Measurements from ENCODE around the gene FCHO1. TPM values are rescaled to one million over a fixed set of nuclear protein-coding genes. Genes with fewer than 3 reads are reported as not detected.

The FCHO1 gene
- total RNA-seq, 4 donors from 2014 or later: 0.13 to 2.1 (median 0.51) TPM; not detected in 1

- in situ Hi-C loops (cut with MboI; ENCODE audit: low sequenced_read_pairs in 4 of 4) (no loop called here), intact Hi-C loops (cut with DNase I; ENCODE audit: low total_unique reads) (no loop called here)
- Histone ChIP-seq H3K27ac (no peak overlapping the region), H3K9me3 (no peaks in the 10 kb centered on the region), H3K4me1 (no peaks in the 10 kb centered on the region), H3K36me3 (no peaks in the 10 kb centered on the region), H3K4me3 (no peak overlapping the region), H3K27me3 (peaks cover 16 to 28% (median 21%) of the 10 kb centered on the region in 3 donors)
- no peak for DNase-seq
- TF ChIP-seq POLR2A (IDR thresholded peaks at IDR 0.05) (no peak), CTCF (IDR thresholded peaks at IDR 0.05 in 4 of 5, conservative IDR thresholded peaks at IDR 0.05 in 1 of 5) (no peak)
- no peak for ATAC-seq
These were observed 73.1 kb downstream of the FCHO1 start for GRCh38 chr19:17824339-17824738.

- intact Hi-C loops (cut with DNase I; ENCODE audit: low total_unique reads): no loop called here
- peaks cover 32 to 51% (median 42%) of the 10 kb centered on the region in 3 donors for H3K27me3 ChIP-seq
These were observed 75.3 kb downstream of the FCHO1 start for GRCh38 chr19:17826508-17827056.

GRCh38 chr19:17829855-17830566, 78.7 kb downstream of the FCHO1 start:
- in situ Hi-C loops (cut with MboI; ENCODE audit: low sequenced_read_pairs in 4 of 4): no loop called here
- H3K27me3 ChIP-seq: peaks cover 39 to 60% (median 56%) of the 10 kb centered on the region in 3 donors

More at GRCh38 chr19:17826508-17827056, 75.3 kb downstream of the FCHO1 start:
- TF ChIP-seq CTCF (IDR thresholded peaks at IDR 0.05 in 4 of 5, conservative IDR thresholded peaks at IDR 0.05 in 1 of 5): no peak
- no peak for TF ChIP-seq POLR2A (IDR thresholded peaks at IDR 0.05)
- Histone ChIP-seq H3K4me1 (no peaks in the 10 kb centered on the region), H3K9me3 (no peaks in the 10 kb centered on the region), H3K36me3 (no peaks in the 10 kb centered on the region), H3K27ac (no peak overlapping the region), H3K4me3 (no peak overlapping the region)
- in situ Hi-C loops (cut with MboI; ENCODE audit: low sequenced_read_pairs in 4 of 4): no loop called here
- DNase-seq: no peak
- no peak for ATAC-seq

GRCh38 chr19:17830567-17831418, 79.5 kb downstream of the FCHO1 start:
- ATAC-seq (peak; percentile 33 to 36), DNase-seq (peak in 1 of 2 donors; percentile 18)
- no peak overlapping the region for H3K4me3 ChIP-seq
- no peaks in the 10 kb centered on the region for H3K36me3 ChIP-seq
- in situ Hi-C loops (cut with MboI; ENCODE audit: low sequenced_read_pairs in 4 of 4): no loop called here
- intact Hi-C loops (cut with DNase I; ENCODE audit: low total_unique reads): no loop called here
- peaks cover 41 to 62% (median 51%) of the 10 kb centered on the region in 3 donors for H3K27me3 ChIP-seq
- no peak overlapping the region for H3K27ac ChIP-seq
- TF ChIP-seq CTCF (IDR thresholded peaks at IDR 0.05 in 4 of 5, conservative IDR thresholded peaks at IDR 0.05 in 1 of 5): no peak
- TF ChIP-seq POLR2A (IDR thresholded peaks at IDR 0.05): no peak
- no peaks in the 10 kb centered on the region for H3K9me3 ChIP-seq
- no peaks in the 10 kb centered on the region for H3K4me1 ChIP-seq

More at GRCh38 chr19:17829855-17830566, 78.7 kb downstream of the FCHO1 start:
- Histone ChIP-seq H3K9me3 (no peaks in the 10 kb centered on the region), H3K27ac (no peak overlapping the region), H3K4me3 (no peak overlapping the region), H3K4me1 (no peaks in the 10 kb centered on the region), H3K36me3 (no peaks in the 10 kb centered on the region)
- TF ChIP-seq POLR2A (IDR thresholded peaks at IDR 0.05) (no peak), CTCF (IDR thresholded peaks at IDR 0.05 in 4 of 5, conservative IDR thresholded peaks at IDR 0.05 in 1 of 5) (no peak)
- ATAC-seq: no peak
- intact Hi-C loops (cut with DNase I; ENCODE audit: low total_unique reads): no loop called here
- DNase-seq: no peak

Data from gastrocnemius medialis (tissue), 4 donors.